Hepatocyte (in vitro differentiated cells): ENCODE measurements around the gene EML6. TPM values are rescaled to one million over a fixed set of nuclear protein-coding genes. Genes with fewer than 3 reads are reported as not detected.

Experiments
- DNase-seq: peaks from one replicate; pipeline ENCODE4 v3.0.0-alpha.2; 2016; ENCODE audit warnings: low spot score
- H2AFZ ChIP-seq: fragments of 200-600 bp; sonication (generic); 2 replicates; pipeline ENCODE4 v1.6.0; 2016; ENCODE audit warnings: antibody characterized with exemption, mild to moderate bottlenecking
- H3K27ac ChIP-seq: fragments of 200-600 bp; sonication (generic); 2 replicates; pipeline ENCODE4 v1.5.1; 2016; ENCODE audit warnings: mild to moderate bottlenecking
- H3K27me3 ChIP-seq: fragments of 200-600 bp; sonication (generic); 2 replicates; pipeline ENCODE4 v1.6.1; 2016
- H3K36me3 ChIP-seq: fragments of 200-600 bp; sonication (generic); replicated peaks from 2 replicates; pipeline ENCODE4 v1.5.1; 2016; ENCODE audit warnings: low read depth; ENCODE audit not compliant: insufficient read depth
- H3K4me1 ChIP-seq: fragments of 200-600 bp; sonication (generic); 2 replicates; pipeline ENCODE4 v1.5.1; 2016; ENCODE audit warnings: mild to moderate bottlenecking, moderate library complexity; ENCODE audit not compliant: insufficient read depth
- H3K4me2 ChIP-seq: fragments of 200-600 bp; sonication (generic); 2 replicates; pipeline ENCODE4 v1.6.0; 2016
- H3K4me3 ChIP-seq: fragments of 200-600 bp; sonication (generic); 2 replicates; pipeline ENCODE4 v1.5.1; 2016; ENCODE audit warnings: mild to moderate bottlenecking
- H3K79me2 ChIP-seq: fragments of 200-600 bp; sonication (generic); 2 replicates; pipeline ENCODE4 v1.6.0; 2017; ENCODE audit warnings: mild to moderate bottlenecking
- H3K9me2 ChIP-seq: fragments of 200-600 bp; sonication (generic); replicated peaks from 2 replicates; pipeline ENCODE4 v1.6.0; 2017; ENCODE audit warnings: mild to moderate bottlenecking; ENCODE audit not compliant: insufficient read depth
- H3K9me3 ChIP-seq: fragments of 200-600 bp; sonication (generic); 2 replicates; pipeline ENCODE4 v1.5.1; 2016; ENCODE audit warnings: low read depth, mild to moderate bottlenecking
- H4K20me1 ChIP-seq: fragments of 200-600 bp; sonication (generic); 2 replicates; pipeline ENCODE4 v1.6.0; 2016; ENCODE audit warnings: mild to moderate bottlenecking; ENCODE audit not compliant: insufficient read depth, poor library complexity, severe bottlenecking
- CTCF ChIP-seq: fragments of 200-600 bp; sonication (generic); IDR thresholded peaks from 2 replicates; pipeline ENCODE4 v1.5.1; 2016; ENCODE audit warnings: antibody characterized with exemption, mild to moderate bottlenecking; ENCODE audit not compliant: poor library complexity
- EZH2 ChIP-seq: fragments of 200-600 bp; sonication (generic); IDR thresholded peaks from 2 replicates; pipeline ENCODE4 v1.6.1; 2016; ENCODE audit warnings: antibody characterized with exemption, mild to moderate bottlenecking, borderline replicate concordance
- EZH2phosphoT487 ChIP-seq: fragments of 200-600 bp; sonication (generic); IDR thresholded peaks from one replicate; pipeline ENCODE4 v1.6.1; 2018; ENCODE audit warnings: antibody characterized with exemption, mild to moderate bottlenecking, low read depth, moderate library complexity; ENCODE audit not compliant: unreplicated experiment, severe bottlenecking
- WGBS: methylation state at CpG from one replicate; pipeline ENCODE4 v1.1.6; 2016; ENCODE audit warnings: low lambda C conversion rate; ENCODE audit errors: missing lambda C conversion rate; 5-methylcytosine and 5-hydroxymethylcytosine counted together
- polyA plus RNA-seq: library from polyadenylated mRNA; unstranded; fragments of >200 nt; fragmentation: Nextera tagmentation; extraction: Ambion mirVana; gene quantifications from 2 replicates; pipeline ENCODE4 v1.2.1, GENCODE V29; 2016
- total RNA-seq: library from RNA; depleted of rRNA; stranded (reverse); fragments of >200 nt; gene quantifications from 2 replicates; pipeline ENCODE4 v1.2.3, GENCODE V29; 2014

The EML6 gene
- total and polyA plus RNA-seq, 2 experiments from 2014 or later: 1.9 to 4.0 TPM

GRCh38 chr2:54891909-54892308, 168.4 kb downstream of the EML6 start:
- 68% methylated on average over 4 of the region's 4 CpGs for WGBS

GRCh38 chr2:54894467-54894866, 171.0 kb downstream of the EML6 start:
- H3K4me3 ChIP-seq: no peak overlapping the region
- no peaks in the 10 kb centered on the region for H3K79me2 ChIP-seq
- TF ChIP-seq EZH2 (no peak), CTCF (no peak), EZH2phosphoT487 (no peak)
- H2AFZ ChIP-seq: no peak overlapping the region
- no peaks in the 10 kb centered on the region for H3K9me2 ChIP-seq
- 94% methylated on average over 3 of the region's 3 CpGs for WGBS
- H4K20me1 ChIP-seq: no peaks in the 10 kb centered on the region
- H3K27ac ChIP-seq: no peak overlapping the region
- DNase-seq: no peak
- H3K4me1 ChIP-seq: no peaks in the 10 kb centered on the region
- H3K36me3 ChIP-seq: no peaks in the 10 kb centered on the region
- no peaks in the 10 kb centered on the region for H3K27me3 ChIP-seq
- no peak overlapping the region for H3K4me2 ChIP-seq
- no peaks in the 10 kb centered on the region for H3K9me3 ChIP-seq

More at GRCh38 chr2:54891909-54892308, 168.4 kb downstream of the EML6 start:
- no peak for TF ChIP-seq CTCF
- TF ChIP-seq EZH2phosphoT487: no peak
- TF ChIP-seq EZH2: no peak
- Histone ChIP-seq H3K4me2 (no peak overlapping the region), H4K20me1 (no peaks in the 10 kb centered on the region), H3K4me1 (no peaks in the 10 kb centered on the region), H3K27ac (no peak overlapping the region), H3K4me3 (no peak overlapping the region), H3K27me3 (no peaks in the 10 kb centered on the region), H3K9me2 (no peaks in the 10 kb centered on the region), H2AFZ (no peak overlapping the region), H3K9me3 (no peaks in the 10 kb centered on the region), H3K79me2 (no peaks in the 10 kb centered on the region), H3K36me3 (no peaks in the 10 kb centered on the region)
- no peak for DNase-seq

GRCh38 chr2:54895730-54896129, 172.3 kb downstream of the EML6 start:
- Histone ChIP-seq H3K27me3 (no peaks in the 10 kb centered on the region), H3K79me2 (no peaks in the 10 kb centered on the region), H3K36me3 (no peaks in the 10 kb centered on the region), H4K20me1 (no peaks in the 10 kb centered on the region), H3K4me1 (no peaks in the 10 kb centered on the region), H3K4me3 (no peak overlapping the region), H3K9me3 (no peaks in the 10 kb centered on the region), H3K27ac (no peak overlapping the region), H3K4me2 (no peak overlapping the region), H2AFZ (no peak overlapping the region), H3K9me2 (no peaks in the 10 kb centered on the region)
- WGBS: 82% methylated on average over 1 of the region's 1 CpG
- TF ChIP-seq CTCF: no peak
- no peak for TF ChIP-seq EZH2phosphoT487
- no peak for TF ChIP-seq EZH2
- DNase-seq: no peak
